T-cell (primary cell): ENCODE data around the gene OCIAD1. TPM values are rescaled to one million over a fixed set of nuclear protein-coding genes. Genes with fewer than 3 reads are reported as not detected.

Experiments used
- ATAC-seq, 4 experiments: fragments of 200-7000 bp in 3 of 4; fragments of 150-1000 bp in 1 of 4; cut with Tn5 transposase; replicated peaks in 1 of 4; 1 replicate in 3 of 4; 2 replicates in 1 of 4; pipeline ENCODE4 v1.10.0; 2021; ENCODE audit warnings: moderate library complexity in 3 of 4, mild to moderate bottlenecking in 2 of 4, moderate number of reproducible peaks in 1 of 4
- CTCF ChIA-PET, 2 donors: fragments of 300-600 bp; sonication (Branson Sonifier 250); formaldehyde crosslinking; loops; one replicate each; lab custom pipeline; 2022; ENCODE audit warnings: antibody characterized with exemption in 2 of 2; lab: Charles Lee
- POLR2A ChIA-PET, 2 donors: fragments of 300-600 bp; sonication (Branson Sonifier 250); formaldehyde crosslinking; loops; one replicate each; lab custom pipeline; 2022; ENCODE audit warnings: antibody characterized with exemption in 2 of 2; lab: Charles Lee
- DNase-seq, 35 experiments: peaks; one replicate each; pipeline versions ENCODE4 v3.0.0 to v3.0.0-alpha.2; 2013 to 2023
- H3K27ac ChIP-seq: one replicate; pipeline ENCODE4 v1.5.1; 2013; ENCODE audit warnings: low read length
- H3K27me3 ChIP-seq, 2 experiments: replicated peaks in 1 of 2; 1 replicate in 1 of 2; 2 replicates in 1 of 2; pipeline versions ENCODE4 v1.6.1 to v1.7.0; 2013; ENCODE audit warnings: low read length in 1 of 2, mixed read lengths in 1 of 2; ENCODE audit not compliant: control insufficient read depth in 2 of 2, insufficient read depth in 2 of 2; ENCODE audit errors: extremely low read depth in 1 of 2
- H3K36me3 ChIP-seq, 2 donors: 1 replicate in 1 of 2; 2 replicates in 1 of 2; pipeline versions ENCODE4 v1.6.1 to v1.7.0; 2013; ENCODE audit warnings: low read length in 1 of 2; ENCODE audit not compliant: control insufficient read depth in 2 of 2, insufficient read depth in 1 of 2; ENCODE audit errors: extremely low read depth in 1 of 2
- H3K4me1 ChIP-seq, 2 experiments: 1 replicate in 1 of 2; 2 replicates in 1 of 2; pipeline versions ENCODE4 v1.6.1 to v1.7.0; 2013; ENCODE audit warnings: low read length in 2 of 2, mixed read lengths in 1 of 2; ENCODE audit not compliant: insufficient read depth in 2 of 2, control insufficient read depth in 1 of 2; ENCODE audit errors: extremely low read depth in 1 of 2
- H3K4me3 ChIP-seq, 2 donors: 1 replicate in 1 of 2; 2 replicates in 1 of 2; pipeline versions ENCODE4 v1.5.1 to v1.7.0; 2013; ENCODE audit warnings: mild to moderate bottlenecking in 2 of 2, low read length in 1 of 2, moderate library complexity in 1 of 2; ENCODE audit not compliant: control insufficient read depth in 1 of 2; ENCODE audit errors: extremely low read depth in 1 of 2
- H3K9me3 ChIP-seq: 2 replicates; pipeline ENCODE4 v1.7.0; 2013
- H3K27ac Mint-ChIP-seq, 2 donors: one replicate each; pipeline ENCODE4 v1.8.0; 2020 to 2021; ENCODE audit warnings: mild to moderate bottlenecking in 2 of 2, mixed read lengths in 2 of 2
- H3K27me3 Mint-ChIP-seq, 2 donors: one replicate each; pipeline ENCODE4 v1.8.0; 2021 to 2022; ENCODE audit warnings: mixed read lengths in 2 of 2
- H3K36me3 Mint-ChIP-seq: one replicate; pipeline ENCODE4 v1.8.0; 2021; ENCODE audit warnings: mixed read lengths
- H3K4me1 Mint-ChIP-seq, 3 donors: one replicate each; pipeline ENCODE4 v1.8.0; 2020 to 2022; ENCODE audit warnings: mixed read lengths in 3 of 3, mild to moderate bottlenecking in 1 of 3
- H3K4me3 Mint-ChIP-seq, 3 donors: one replicate each; pipeline ENCODE4 v1.8.0; 2020 to 2022; ENCODE audit warnings: mild to moderate bottlenecking in 3 of 3, mixed read lengths in 3 of 3, moderate library complexity in 3 of 3
- H3K9me3 Mint-ChIP-seq, 3 donors: one replicate each; pipeline ENCODE4 v1.8.0; 2020 to 2022; ENCODE audit warnings: mixed read lengths in 3 of 3
- WGBS: methylation state at CpG from one replicate; pipeline ENCODE4 v1.1.5; 2013; ENCODE audit warnings: missing lambda C conversion rate; ENCODE audit not compliant: insufficient coverage; 5-methylcytosine and 5-hydroxymethylcytosine counted together
- total RNA-seq, 35 experiments: library from RNA in 6 of 35; stranded (reverse) in 6 of 35; fragments of 120-200 nt in 1 of 35; gene quantifications; one replicate each; pipeline versions ENCODE4 v1.2.1 to v1.2.4 and lab custom pipeline; 2013 to 2026

OCIAD1 gene
- total RNA-seq, 5 donors from 2014 or later (not counting 1 experiment from before 2014, with no cell fraction given) = 88.1 to 113 (median 106) TPM

GRCh38 chr4:48891028-48891619, 60.2 kb downstream of the OCIAD1 start:
- Mint-ChIP-seq H3K9me3 (peaks cover 0 to 3% (median 0%) of the 10 kb centered on the region in 3 donors), H3K36me3 (peaks cover 77% of the 10 kb centered on the region), H3K27ac (peak overlapping the region in 1 of 2 donors; percentile 23), H3K4me1 (peaks cover 0 to 1% (median 0%) of the 10 kb centered on the region in 3 donors), H3K4me3 (peak overlapping the region in 1 of 3 donors; percentile 0), H3K27me3 (no peaks in the 10 kb centered on the region)
- DNase-seq (no peak), ATAC-seq (no peak)
- Histone ChIP-seq H3K27ac (no peak overlapping the region), H3K27me3 (no peaks in the 10 kb centered on the region), H3K4me1 (no peaks in the 10 kb centered on the region), H3K36me3 (peaks cover 15 to 61% of the 10 kb centered on the region in 2 donors), H3K4me3 (no peak overlapping the region), H3K9me3 (no peaks in the 10 kb centered on the region)
- CTCF ChIA-PET = no interaction called here
- POLR2A ChIA-PET = no interaction called here

DNA sequence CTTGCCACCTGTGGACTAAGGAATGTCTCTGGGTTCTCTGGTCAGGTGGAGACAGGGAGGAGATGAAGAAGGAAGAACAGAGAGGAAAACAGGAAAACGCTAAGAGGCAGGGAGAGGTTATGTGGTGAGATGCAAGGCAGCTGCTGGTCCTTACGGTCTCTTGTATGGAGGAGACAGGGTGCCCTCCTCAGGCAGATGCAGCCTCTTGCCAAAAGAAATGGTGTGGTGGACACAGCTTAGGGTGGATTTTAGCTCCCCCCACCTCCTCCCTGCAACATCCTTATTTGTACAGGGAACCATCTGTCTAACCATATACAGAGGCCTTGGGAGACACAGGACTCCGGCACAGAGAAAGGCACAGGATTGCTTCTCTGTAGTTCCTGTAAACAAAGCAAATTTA, 66.0 kb downstream of the OCIAD1 start:
- no peak overlapping the region for H3K27ac Mint-ChIP-seq
- WGBS = 90% methylated on average over 2 of the region's 3 CpGs
- ATAC-seq (no peak), DNase-seq (no peak)
- no peaks in the 10 kb centered on the region for H3K9me3 Mint-ChIP-seq
- ChIA-PET CTCF (interaction anchor here in 1 of 2 donors (0.7 kb wide), 1 partner anchor 13 kb away, joined by 3 read pairs; no protein-coding TSS in a partner anchor), POLR2A (no interaction called here)
- Histone ChIP-seq H3K27me3 (no peaks in the 10 kb centered on the region), H3K4me1 (peaks cover 4 to 19% of the 10 kb centered on the region in 2 experiments), H3K4me3 (no peak overlapping the region), H3K9me3 (no peaks in the 10 kb centered on the region), H3K27ac (no peak overlapping the region), H3K36me3 (peaks cover 7 to 86% of the 10 kb centered on the region in 2 donors)
- no peaks in the 10 kb centered on the region for H3K27me3 Mint-ChIP-seq
- H3K4me1 Mint-ChIP-seq = peaks cover 27 to 48% (median 30%) of the 10 kb centered on the region in 3 donors
- H3K4me3 Mint-ChIP-seq = no peak overlapping the region
- peaks cover 76% of the 10 kb centered on the region for H3K36me3 Mint-ChIP-seq

DNA sequence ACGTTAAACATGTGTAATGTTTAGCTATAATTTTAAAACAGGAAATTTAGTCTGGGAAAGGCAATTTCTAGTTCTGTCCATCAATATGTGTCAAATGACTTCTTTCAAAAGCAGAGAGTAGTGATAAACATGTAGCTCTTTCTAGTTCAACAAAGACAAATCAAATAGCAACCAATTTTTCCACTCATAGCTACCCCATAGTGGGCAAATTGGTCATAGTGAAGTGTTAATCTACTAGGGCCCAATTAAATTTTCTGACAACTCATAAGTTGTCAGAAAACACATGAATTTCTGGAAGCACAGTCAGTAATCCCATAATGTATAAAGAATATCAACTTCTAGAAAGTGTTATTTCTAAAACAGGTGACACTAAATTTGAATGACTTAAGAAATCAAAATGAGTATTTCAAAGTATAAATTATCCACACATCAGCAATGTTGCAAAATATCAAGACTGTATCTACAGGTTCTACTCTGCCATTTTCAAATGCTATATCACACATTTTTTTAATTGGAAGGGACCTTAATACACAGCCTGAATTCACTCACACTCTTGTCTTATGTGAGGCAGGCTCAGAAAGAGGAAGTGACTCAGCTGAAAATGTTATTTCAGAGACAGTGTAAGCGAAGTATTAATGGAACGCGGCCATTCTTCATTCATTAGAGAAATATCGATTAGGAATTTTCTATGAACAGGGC, 68.0 kb downstream of the OCIAD1 start:
- H3K4me1 Mint-ChIP-seq = peaks cover 38 to 63% (median 43%) of the 10 kb centered on the region in 3 donors
- no peak overlapping the region for H3K4me3 Mint-ChIP-seq
- 41% methylated on average over 3 of the region's 5 CpGs for WGBS

DNA sequence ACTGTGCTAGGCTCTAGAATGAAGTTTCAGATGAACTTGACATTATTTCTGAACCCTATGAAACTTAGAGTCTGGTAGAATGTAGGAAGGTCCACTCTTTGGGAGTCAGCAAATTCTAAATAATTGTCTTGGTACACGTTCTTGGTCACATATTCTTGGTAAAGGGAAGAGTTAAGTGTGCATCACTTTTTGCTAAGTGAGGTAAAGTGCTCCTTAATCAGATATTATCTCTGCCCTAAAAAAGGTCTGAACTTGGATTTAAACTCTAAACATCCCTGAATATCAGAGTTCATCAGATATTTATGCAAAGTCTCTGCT, 68.5 kb downstream of the OCIAD1 start:
- ChIA-PET CTCF (no interaction called here), POLR2A (no interaction called here)
- Histone ChIP-seq H3K4me3 (no peak overlapping the region), H3K27ac (no peak overlapping the region), H3K4me1 (peaks cover 13 to 31% of the 10 kb centered on the region in 2 experiments), H3K36me3 (peaks cover 0 to 81% of the 10 kb centered on the region in 2 donors), H3K9me3 (no peaks in the 10 kb centered on the region), H3K27me3 (no peaks in the 10 kb centered on the region)
- Mint-ChIP-seq H3K4me3 (no peak overlapping the region), H3K4me1 (peaks cover 42 to 65% (median 44%) of the 10 kb centered on the region in 3 donors), H3K36me3 (peaks cover 73% of the 10 kb centered on the region), H3K9me3 (no peaks in the 10 kb centered on the region), H3K27me3 (no peaks in the 10 kb centered on the region), H3K27ac (peak overlapping the region; percentile 44 to 71)
- no peak for ATAC-seq
- no peak for DNase-seq
- no CpG with 5 or more reads among the region's 1 CpG for WGBS

More for the DNA sequence above, 68.0 kb downstream of the OCIAD1 start:
- Histone ChIP-seq H3K36me3 (peaks cover 2 to 82% of the 10 kb centered on the region in 2 donors), H3K9me3 (no peaks in the 10 kb centered on the region), H3K4me3 (no peak overlapping the region), H3K27ac (no peak overlapping the region), H3K4me1 (peaks cover 8 to 28% of the 10 kb centered on the region in 2 experiments), H3K27me3 (no peaks in the 10 kb centered on the region)
- H3K9me3 Mint-ChIP-seq = no peaks in the 10 kb centered on the region
- H3K27ac Mint-ChIP-seq = peak overlapping the region; percentile 44 to 71
- ChIA-PET CTCF (interaction anchor here in 1 of 2 donors (0.6 to 1.0 kb wide), 2 partner anchors 320 to 323 kb away, joined by 3 to 6 read pairs; no protein-coding TSS in a partner anchor), POLR2A (interaction anchor here in 1 of 2 donors (0.6 kb wide), 1 partner anchor 11 kb away, joined by 3 read pairs; no protein-coding TSS in a partner anchor)
- H3K27me3 Mint-ChIP-seq = no peaks in the 10 kb centered on the region
- H3K36me3 Mint-ChIP-seq = peaks cover 75% of the 10 kb centered on the region
- DNase-seq (no peak), ATAC-seq (no peak)

- peak overlapping the region; percentile 44 to 71 for H3K27ac Mint-ChIP-seq
- Histone ChIP-seq H3K36me3 (peaks cover 0 to 75% of the 10 kb centered on the region in 2 donors), H3K4me3 (no peak overlapping the region), H3K9me3 (no peaks in the 10 kb centered on the region), H3K27me3 (no peaks in the 10 kb centered on the region), H3K4me1 (peaks cover 17 to 36% of the 10 kb centered on the region in 2 experiments), H3K27ac (no peak overlapping the region)
- no peak overlapping the region for H3K4me3 Mint-ChIP-seq
- H3K9me3 Mint-ChIP-seq = no peaks in the 10 kb centered on the region
- H3K36me3 Mint-ChIP-seq = peaks cover 74% of the 10 kb centered on the region
- POLR2A ChIA-PET = no interaction called here
- ATAC-seq (no peak), DNase-seq (no peak)
- CTCF ChIA-PET = no interaction called here
- H3K4me1 Mint-ChIP-seq = peaks cover 48 to 70% (median 50%) of the 10 kb centered on the region in 3 donors
- no peaks in the 10 kb centered on the region for H3K27me3 Mint-ChIP-seq
- 90% methylated on average over 3 of the region's 4 CpGs for WGBS
Measured at GRCh38 chr4:48899950-48900349, 69.1 kb downstream of the OCIAD1 start.

GRCh38 chr4:48901196-48901595, 70.3 kb downstream of the OCIAD1 start:
- WGBS = no CpG with 5 or more reads among the region's 4 CpGs
- Histone ChIP-seq H3K36me3 (peaks cover 0 to 63% of the 10 kb centered on the region in 2 donors), H3K27me3 (no peaks in the 10 kb centered on the region), H3K27ac (no peak overlapping the region), H3K4me3 (no peak overlapping the region), H3K4me1 (peaks cover 28 to 38% of the 10 kb centered on the region in 2 experiments), H3K9me3 (no peaks in the 10 kb centered on the region)
- H3K4me3 Mint-ChIP-seq = no peak overlapping the region
- no peak for ATAC-seq
- ChIA-PET POLR2A (no interaction called here), CTCF (interaction anchor here in 1 of 2 donors (0.6 to 1.2 kb wide), 2 partner anchors 60 to 319 kb away, joined by 3 to 11 read pairs; no protein-coding TSS in a partner anchor)
- H3K27me3 Mint-ChIP-seq = no peaks in the 10 kb centered on the region
- peaks cover 66% of the 10 kb centered on the region for H3K36me3 Mint-ChIP-seq
- DNase-seq = no peak
- peaks cover 58 to 78% (median 60%) of the 10 kb centered on the region in 3 donors for H3K4me1 Mint-ChIP-seq
- H3K9me3 Mint-ChIP-seq = no peaks in the 10 kb centered on the region
- peak overlapping the region in 1 of 2 donors; percentile 18 for H3K27ac Mint-ChIP-seq
